ENCODE data around the gene MPPED1.

The MPPED1 gene

GRCh38 chr22:43521716-43522115 is 109.9 kb downstream of the MPPED1 start:
- no peak overlapping the region for H3K4me3 ChIP-seq (ENCODE audit: low read length)
- DNase-seq (ENCODE audit: low read depth), result no peak
- TF ChIP-seq CTCF (conservative IDR thresholded peaks at IDR 0.05; ENCODE audit: low read depth, low read length), result no peak

- DNase-seq (ENCODE audit: low read depth), result no peak
- no peak for TF ChIP-seq CTCF (conservative IDR thresholded peaks at IDR 0.05; ENCODE audit: low read depth, low read length)
- H3K4me3 ChIP-seq (ENCODE audit: low read length), result no peak overlapping the region
These were observed 114.4 kb downstream of the MPPED1 start for GRCh38 chr22:43526117-43526655.

GRCh38 chr22:43526946-43527345 is 115.1 kb downstream of the MPPED1 start:
- TF ChIP-seq CTCF (conservative IDR thresholded peaks at IDR 0.05; ENCODE audit: low read depth, low read length), result no peak
- DNase-seq (ENCODE audit: low read depth), result no peak
- H3K4me3 ChIP-seq (ENCODE audit: low read length), result no peak overlapping the region

- DNase-seq (ENCODE audit: low read depth), result no peak
- H3K4me3 ChIP-seq (ENCODE audit: low read length), result no peak overlapping the region
- TF ChIP-seq CTCF (conservative IDR thresholded peaks at IDR 0.05; ENCODE audit: low read depth, low read length), result no peak
These were observed 117.0 kb downstream of the MPPED1 start for GRCh38 chr22:43528601-43529360.

- H3K4me3 ChIP-seq (ENCODE audit: low read length), result no peak overlapping the region
- DNase-seq (ENCODE audit: low read depth), result no peak
These were observed 117.6 kb downstream of the MPPED1 start for GRCh38 chr22:43529461-43529860.

GRCh38 chr22:43529934-43530333 is 118.1 kb downstream of the MPPED1 start:
- no peak for DNase-seq (ENCODE audit: low read depth)
- H3K4me3 ChIP-seq (ENCODE audit: low read length), result no peak overlapping the region
- no peak for TF ChIP-seq CTCF (conservative IDR thresholded peaks at IDR 0.05; ENCODE audit: low read depth, low read length)

More at GRCh38 chr22:43529461-43529860, 117.6 kb downstream of the MPPED1 start:
- TF ChIP-seq CTCF (conservative IDR thresholded peaks at IDR 0.05; ENCODE audit: low read depth, low read length), result no peak

All from retinal pigment epithelial cell (primary cell).